ENCODE measurements around the gene MAPKAP1. TPM values are rescaled to one million over a fixed set of nuclear protein-coding genes. Genes with fewer than 3 reads are reported as not detected.
A peak's percentile ranks its signal among the peaks of the same experiment; 100 is the strongest.

MAPKAP1 gene
- total RNA-seq, 1 donor from 2014 or later = 84.9 TPM

GRCh38 chr9:125639057-125639456 lies 68.0 kb downstream of the MAPKAP1 start:
- Mint-ChIP-seq H3K27ac (no peak overlapping the region), H3K27me3 (no peaks in the 10 kb centered on the region), H3K4me3 (no peak overlapping the region), H3K4me1 (peaks cover 74% of the 10 kb centered on the region), H3K9me3 (no peaks in the 10 kb centered on the region), H3K36me3 (ENCODE audit: low read depth) (peaks cover 2% of the 10 kb centered on the region)
- ChIA-PET CTCF (no interaction called here), POLR2A (interaction anchor here (1.0 kb wide), 1 partner anchor 9 kb away, joined by 4 read pairs; no protein-coding TSS in a partner anchor)
- no peak for ATAC-seq (ENCODE audit: low read depth)
- intact Hi-C loops (cut with micrococcal nuclease) = loop anchor here (10.0 kb wide), 1 partner anchor 856 kb away; no protein-coding TSS in a partner anchor
- DNase-seq = no peak
- no peak for TF ChIP-seq CTCF (IDR thresholded peaks at IDR 0.05)

- intact Hi-C loops (cut with micrococcal nuclease) = loop anchor here (10.0 kb wide), 1 partner anchor 856 kb away; no protein-coding TSS in a partner anchor
- Mint-ChIP-seq H3K9me3 (no peaks in the 10 kb centered on the region), H3K27me3 (no peaks in the 10 kb centered on the region), H3K27ac (peak overlapping the region; percentile 19), H3K36me3 (ENCODE audit: low read depth) (no peaks in the 10 kb centered on the region), H3K4me3 (no peak overlapping the region), H3K4me1 (peaks cover 75% of the 10 kb centered on the region)
- no peak for TF ChIP-seq CTCF (IDR thresholded peaks at IDR 0.05)
- ATAC-seq (ENCODE audit: low read depth) = no peak
- ChIA-PET POLR2A (interaction anchor here (1.0 kb wide), 1 partner anchor 10 kb away, joined by 4 read pairs; no protein-coding TSS in a partner anchor), CTCF (no interaction called here)
- no peak for DNase-seq
Measured at GRCh38 chr9:125638239-125639045, 68.6 kb downstream of the MAPKAP1 start.

GRCh38 chr9:125637241-125637640 lies 69.8 kb downstream of the MAPKAP1 start:
- no peak overlapping the region for H3K4me3 Mint-ChIP-seq
- intact Hi-C loops (cut with micrococcal nuclease) = loop anchor here (10.0 kb wide), 1 partner anchor 858 kb away; no protein-coding TSS in a partner anchor

GRCh38 chr9:125635888-125636287 lies 71.1 kb downstream of the MAPKAP1 start:
- H3K4me1 Mint-ChIP-seq = peaks cover 92% of the 10 kb centered on the region
- no peaks in the 10 kb centered on the region for H3K27me3 Mint-ChIP-seq
- POLR2A ChIA-PET = interaction anchor here (1.1 to 4.1 kb wide), 2 partner anchors 10 to 14 kb away, joined by 4 to 44 read pairs; no protein-coding TSS in a partner anchor
- no peak overlapping the region for H3K27ac Mint-ChIP-seq
- H3K9me3 Mint-ChIP-seq = no peaks in the 10 kb centered on the region
- no peak overlapping the region for H3K4me3 Mint-ChIP-seq
- intact Hi-C loops (cut with micrococcal nuclease) = loop anchor here (10.0 kb wide), 1 partner anchor 859 kb away; no protein-coding TSS in a partner anchor
- no peak for ATAC-seq (ENCODE audit: low read depth)
- no peaks in the 10 kb centered on the region for H3K36me3 Mint-ChIP-seq (ENCODE audit: low read depth)
- no peak for DNase-seq
- CTCF ChIA-PET = interaction anchor here (0.7 kb wide), 1 partner anchor 14 kb away, joined by 3 read pairs; no protein-coding TSS in a partner anchor
- TF ChIP-seq CTCF (IDR thresholded peaks at IDR 0.05) = no peak

More at GRCh38 chr9:125637241-125637640, 69.8 kb downstream of the MAPKAP1 start:
- no peaks in the 10 kb centered on the region for H3K27me3 Mint-ChIP-seq
- TF ChIP-seq CTCF (IDR thresholded peaks at IDR 0.05) = no peak
- POLR2A ChIA-PET = interaction anchor here (1.1 kb wide), 1 partner anchor 13 kb away, joined by 4 read pairs; no protein-coding TSS in a partner anchor
- no peaks in the 10 kb centered on the region for H3K9me3 Mint-ChIP-seq
- H3K27ac Mint-ChIP-seq = no peak overlapping the region
- H3K4me1 Mint-ChIP-seq = peaks cover 87% of the 10 kb centered on the region
- H3K36me3 Mint-ChIP-seq (ENCODE audit: low read depth) = no peaks in the 10 kb centered on the region
- ATAC-seq (ENCODE audit: low read depth) = no peak
- no peak for DNase-seq
- CTCF ChIA-PET = no interaction called here
